Tibial nerve (tissue), 4 donors: ENCODE measurements around the gene ITPRID2. TPM values are rescaled to one million over a fixed set of nuclear protein-coding genes. Genes with fewer than 3 reads are reported as not detected.

ENCODE experiments used
- DNase-seq, 2 donors: peaks; one replicate each; pipeline ENCODE4 v3.0.0-alpha.2; 2019; ENCODE audit warnings: low spot score in 2 of 2
- H3K27ac ChIP-seq, 4 donors: fragments of 200-600 bp; sonication (generic) in 3 of 4; one replicate each; pipeline ENCODE4 v1.5.1; 2017 to 2019; ENCODE audit warnings: mild to moderate bottlenecking in 1 of 4
- H3K27me3 ChIP-seq, 2 donors: fragments of 200-600 bp; sonication (generic) in 1 of 2; one replicate each; pipeline versions ENCODE4 v1.5.1 to v1.6.0; 2017 to 2019
- H3K36me3 ChIP-seq, 3 donors: fragments of 200-600 bp; sonication (generic); one replicate each; pipeline ENCODE4 v1.5.1; 2018 to 2019
- H3K4me1 ChIP-seq, 4 donors: fragments of 200-600 bp; sonication (generic) in 3 of 4; one replicate each; pipeline ENCODE4 v1.5.1; 2017 to 2019
- H3K4me3 ChIP-seq, 4 donors: fragments of 200-600 bp; sonication (generic) in 3 of 4; one replicate each; pipeline ENCODE4 v1.5.1; 2017 to 2019; ENCODE audit warnings: mild to moderate bottlenecking in 1 of 4, moderate library complexity in 1 of 4
- H3K9me3 ChIP-seq, 4 donors: fragments of 200-600 bp; sonication (generic) in 3 of 4; one replicate each; pipeline ENCODE4 v1.5.1; 2017 to 2019
- EP300 ChIP-seq, 2 donors: sonication (generic); formaldehyde crosslinking; IDR thresholded peaks; one replicate each; pipeline ENCODE4 v1.6.1; 2017; ENCODE audit warnings: antibody characterized with exemption in 2 of 2, mild to moderate bottlenecking in 1 of 2
- POLR2A ChIP-seq, 2 donors: fragments of 450-650 bp; IDR thresholded peaks; one replicate each; pipeline ENCODE4 v1.6.1; 2017; ENCODE audit warnings: antibody characterized with exemption in 2 of 2, mild to moderate bottlenecking in 2 of 2, moderate library complexity in 2 of 2
- WGBS, 2 donors: methylation state at CpG; one replicate each; pipeline ENCODE4 v1.1.5; 2018; 5-methylcytosine and 5-hydroxymethylcytosine counted together
- total RNA-seq, 4 donors: library from RNA; depleted of rRNA; stranded (reverse); fragments of >200 nt; gene quantifications; one replicate each; pipeline ENCODE4 v1.1.0, GENCODE V29; 2016
- TF ChIP-seq, protein P1 (sequence below), 5 experiments: fragments of 200-600 bp in 3 of 5; fragments of 450-650 bp in 2 of 5; sonication (generic) in 3 of 5; IDR thresholded peaks; one replicate each; pipeline ENCODE4 v1.5.1; 2016 to 2019; ENCODE audit warnings: antibody characterized with exemption in 5 of 5, mild to moderate bottlenecking in 3 of 5, moderate library complexity in 2 of 5

ITPRID2 gene
- total RNA-seq, 4 donors from 2014 or later, result 203 to 300 (median 245) TPM

DNA sequence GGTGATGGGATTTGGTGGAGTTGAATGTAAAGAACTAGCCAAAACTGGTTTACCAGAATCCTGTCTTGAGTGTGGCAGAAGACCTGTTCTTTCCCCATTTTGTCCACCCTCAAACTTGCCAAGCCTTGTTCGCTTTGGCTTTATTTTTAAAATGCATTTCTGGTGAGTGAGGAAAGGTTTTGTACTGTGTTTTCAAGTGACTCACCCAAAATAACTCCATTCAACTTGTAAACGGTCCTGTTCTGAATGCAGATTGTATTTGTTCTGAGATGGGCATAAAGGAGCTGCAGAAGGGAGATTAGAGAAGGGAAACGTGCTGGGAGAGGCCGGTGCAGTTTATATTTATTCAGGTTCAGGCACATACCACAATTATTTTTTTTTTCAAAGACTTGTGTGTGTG lies 5.3 kb upstream of the ITPRID2 start:
- H3K9me3 ChIP-seq, result no peaks in the 10 kb centered on the region
- peaks cover 0 to 23% (median 0%) of the 10 kb centered on the region in 4 donors for H3K4me1 ChIP-seq
- H3K27ac ChIP-seq, result peak overlapping the region in 1 of 4 donors; percentile 10
- H3K27me3 ChIP-seq, result no peaks in the 10 kb centered on the region
- no peak for DNase-seq
- H3K36me3 ChIP-seq, result no peaks in the 10 kb centered on the region
- no peak overlapping the region for H3K4me3 ChIP-seq
- WGBS, 2 donors, result 34 to 44% methylated on average over 4 of the region's 4 CpGs
- TF ChIP-seq, protein P1, sequence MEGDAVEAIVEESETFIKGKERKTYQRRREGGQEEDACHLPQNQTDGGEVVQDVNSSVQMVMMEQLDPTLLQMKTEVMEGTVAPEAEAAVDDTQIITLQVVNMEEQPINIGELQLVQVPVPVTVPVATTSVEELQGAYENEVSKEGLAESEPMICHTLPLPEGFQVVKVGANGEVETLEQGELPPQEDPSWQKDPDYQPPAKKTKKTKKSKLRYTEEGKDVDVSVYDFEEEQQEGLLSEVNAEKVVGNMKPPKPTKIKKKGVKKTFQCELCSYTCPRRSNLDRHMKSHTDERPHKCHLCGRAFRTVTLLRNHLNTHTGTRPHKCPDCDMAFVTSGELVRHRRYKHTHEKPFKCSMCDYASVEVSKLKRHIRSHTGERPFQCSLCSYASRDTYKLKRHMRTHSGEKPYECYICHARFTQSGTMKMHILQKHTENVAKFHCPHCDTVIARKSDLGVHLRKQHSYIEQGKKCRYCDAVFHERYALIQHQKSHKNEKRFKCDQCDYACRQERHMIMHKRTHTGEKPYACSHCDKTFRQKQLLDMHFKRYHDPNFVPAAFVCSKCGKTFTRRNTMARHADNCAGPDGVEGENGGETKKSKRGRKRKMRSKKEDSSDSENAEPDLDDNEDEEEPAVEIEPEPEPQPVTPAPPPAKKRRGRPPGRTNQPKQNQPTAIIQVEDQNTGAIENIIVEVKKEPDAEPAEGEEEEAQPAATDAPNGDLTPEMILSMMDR (IDR thresholded peaks at IDR 0.05), result no peak
- TF ChIP-seq EP300 (IDR thresholded peaks at IDR 0.05), result no peak
- no peak for TF ChIP-seq POLR2A (IDR thresholded peaks at IDR 0.05)

DNA sequence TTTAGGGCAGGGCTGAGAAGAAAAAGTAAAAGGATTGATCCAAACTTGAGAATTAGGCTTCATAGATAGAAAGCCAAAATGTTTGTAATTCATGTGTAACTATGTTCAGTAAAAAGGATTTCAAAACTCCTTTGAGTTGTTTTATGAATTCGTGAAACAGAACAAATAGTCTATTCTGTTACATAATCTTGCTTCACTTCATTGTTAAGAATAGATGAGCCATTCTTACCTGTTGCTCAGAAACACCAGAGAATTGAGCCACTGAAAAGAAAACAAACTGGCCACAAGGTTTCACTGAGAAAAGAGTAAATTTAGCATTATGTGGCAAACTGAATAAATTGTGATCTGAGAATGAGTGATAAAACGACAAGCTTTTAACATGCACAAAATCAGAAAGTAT lies 4.5 kb upstream of the ITPRID2 start:
- no peaks in the 10 kb centered on the region for H3K27me3 ChIP-seq
- H3K36me3 ChIP-seq, result no peaks in the 10 kb centered on the region
- no peak for TF ChIP-seq EP300 (IDR thresholded peaks at IDR 0.05)
- TF ChIP-seq, protein P1 (IDR thresholded peaks at IDR 0.05), result no peak
- TF ChIP-seq POLR2A (IDR thresholded peaks at IDR 0.05), result no peak
- no peak overlapping the region for H3K4me3 ChIP-seq
- H3K4me1 ChIP-seq, result peaks cover 0 to 24% (median 0%) of the 10 kb centered on the region in 4 donors
- WGBS, 2 donors, result 45 to 50% methylated on average over 2 of the region's 2 CpGs
- no peak for DNase-seq
- H3K9me3 ChIP-seq, result no peaks in the 10 kb centered on the region
- H3K27ac ChIP-seq, result peak overlapping the region in 1 of 4 donors; percentile 10

DNA sequence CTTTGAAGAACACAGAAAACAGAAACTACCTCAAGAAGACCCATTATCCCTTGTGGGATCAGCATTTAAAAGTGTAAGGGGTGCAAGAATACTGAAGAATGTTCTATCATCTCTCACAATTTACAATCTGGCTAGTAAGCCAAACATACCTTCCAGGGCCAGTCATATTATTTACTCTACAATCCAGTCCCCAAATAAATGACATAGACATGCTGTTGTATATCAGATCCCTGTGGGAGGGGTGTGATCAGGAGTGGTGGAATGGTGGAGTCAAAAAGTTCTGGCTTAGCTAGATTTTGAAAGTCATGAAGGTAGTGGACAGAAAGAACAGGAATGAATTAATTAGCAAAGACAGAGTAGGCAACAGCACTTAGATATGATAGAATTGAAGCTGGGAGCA lies 1.8 kb upstream of the ITPRID2 start:
- Histone ChIP-seq H3K36me3 (no peaks in the 10 kb centered on the region), H3K9me3 (no peaks in the 10 kb centered on the region), H3K27ac (peak overlapping the region in 2 of 4 donors; percentile 10 to 94), H3K4me3 (no peak overlapping the region), H3K27me3 (no peaks in the 10 kb centered on the region), H3K4me1 (peaks cover 0 to 37% (median 3%) of the 10 kb centered on the region in 4 donors)
- TF ChIP-seq POLR2A (IDR thresholded peaks at IDR 0.05), result no peak
- no peak for TF ChIP-seq EP300 (IDR thresholded peaks at IDR 0.05)
- TF ChIP-seq, protein P1 (IDR thresholded peaks at IDR 0.05), result no peak
- DNase-seq, result no peak

DNA sequence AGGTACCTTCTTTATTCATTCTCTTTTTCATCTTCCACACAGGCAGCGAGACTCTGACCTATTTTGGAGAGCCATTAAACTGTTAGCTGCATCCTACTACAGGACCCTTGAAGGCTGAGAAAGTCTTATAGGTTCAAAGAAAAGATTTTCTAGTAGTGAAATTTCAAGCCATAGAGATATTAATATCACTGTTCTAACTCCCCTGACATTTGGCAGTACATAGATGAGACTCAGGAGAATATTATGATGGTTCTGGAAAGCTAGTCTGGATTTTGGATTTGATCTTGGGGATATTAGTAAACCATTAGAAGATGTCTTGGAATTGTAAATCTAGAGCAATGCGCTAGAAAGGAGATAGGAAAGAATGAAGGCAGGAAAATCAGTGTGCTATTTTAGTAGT lies 1.3 kb upstream of the ITPRID2 start:
- Histone ChIP-seq H3K27me3 (no peaks in the 10 kb centered on the region), H3K36me3 (no peaks in the 10 kb centered on the region), H3K4me1 (peaks cover 0 to 42% (median 3%) of the 10 kb centered on the region in 4 donors), H3K9me3 (no peaks in the 10 kb centered on the region), H3K4me3 (no peak overlapping the region), H3K27ac (peak overlapping the region; percentile 8 to 94 (median 52))
- WGBS, 2 donors, result 70 to 79% methylated on average over 2 of the region's 2 CpGs
- TF ChIP-seq EP300 (IDR thresholded peaks at IDR 0.05) (no peak), POLR2A (IDR thresholded peaks at IDR 0.05) (no peak)
- TF ChIP-seq, protein P1 (IDR thresholded peaks at IDR 0.05), result no peak
- no peak for DNase-seq

DNA sequence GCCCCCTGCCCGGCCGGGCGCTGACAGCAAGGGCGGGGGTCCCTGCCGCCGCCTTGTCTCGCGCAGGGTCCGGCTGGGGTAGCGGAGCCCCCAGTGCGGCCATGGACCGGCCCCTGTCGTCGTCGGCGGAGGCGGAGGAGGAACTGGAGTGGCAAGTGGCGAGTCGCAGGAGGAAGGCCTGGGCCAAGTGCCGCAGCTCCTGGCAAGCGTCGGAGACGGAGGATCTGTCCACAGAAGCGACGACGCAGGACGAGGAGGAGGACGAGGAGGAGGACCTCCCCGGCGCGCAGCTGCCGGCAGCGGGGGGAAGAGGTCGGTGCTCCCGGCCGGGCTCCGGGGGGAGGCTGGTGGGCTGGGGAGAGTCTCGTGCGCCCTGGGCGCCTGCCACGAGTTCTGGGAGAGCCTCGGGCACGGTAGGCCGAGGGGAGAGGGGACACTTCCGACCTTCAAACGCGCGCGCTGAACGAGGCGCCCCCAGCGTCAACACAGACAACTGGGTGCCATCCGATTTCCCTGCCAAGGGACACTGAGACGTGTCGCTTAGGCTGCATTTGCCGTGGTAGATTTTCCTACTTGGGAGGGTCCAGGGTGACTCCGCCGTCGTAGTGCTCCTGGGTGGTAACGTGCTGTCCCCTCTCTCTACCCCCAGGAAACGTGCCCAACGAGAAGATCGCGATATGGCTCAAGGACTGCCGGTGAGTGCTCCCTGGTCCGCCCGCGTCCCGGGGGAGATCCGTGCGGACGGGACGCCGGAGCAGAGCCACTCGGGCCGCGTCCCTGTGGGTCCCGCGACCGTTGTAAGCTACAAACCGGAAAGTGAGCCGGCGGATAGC lies 652 bp downstream of the ITPRID2 start:
- H3K27ac ChIP-seq, result peak overlapping the region; percentile 94 to 98 (median 96)
- no peaks in the 10 kb centered on the region for H3K9me3 ChIP-seq
- TF ChIP-seq EP300 (IDR thresholded peaks at IDR 0.05) (peak in 1 of 2 donors; percentile 85), POLR2A (IDR thresholded peaks at IDR 0.05) (peak in 1 of 2 donors; percentile 60)
- TF ChIP-seq, protein P1 (IDR thresholded peaks at IDR 0.05), result peak in 2 of 5 experiments; percentile 15 to 21
- H3K4me3 ChIP-seq, result peak overlapping the region; percentile 69 to 98 (median 90)
- H3K36me3 ChIP-seq, result no peaks in the 10 kb centered on the region
- peaks cover 0 to 51% (median 17%) of the 10 kb centered on the region in 4 donors for H3K4me1 ChIP-seq
- peak; percentile 24 to 38 for DNase-seq
- 0 to 1% methylated on average over 50 to 58 of the region's 83 CpGs for WGBS, 2 donors
- H3K27me3 ChIP-seq, result no peaks in the 10 kb centered on the region
